ENCODE results near the gene ARHGEF1. TPM values are rescaled to one million over a fixed set of nuclear protein-coding genes. Genes with fewer than 3 reads are reported as not detected.
"Not testable (repeated sequence)": the region's sequence is repeated elsewhere in the genome, so short reads cannot be mapped to it uniquely, and the experiment has no call there.

The ARHGEF1 gene
- polyA plus RNA-seq, 1 experiment, result 19.5 TPM

- H3K27ac ChIP-seq (ENCODE audit: low read depth, low read length), result no peak overlapping the region
- CTCF ChIA-PET, result no interaction called here
- no peak for TF ChIP-seq CTCF (IDR thresholded peaks at IDR 0.05; ENCODE audit: low read depth, low read length)
- H3K27me3 ChIP-seq (ENCODE audit: control insufficient read depth, insufficient read depth, low read length), result peaks cover 49% of the 10 kb centered on the region
- no peak for DNase-seq (ENCODE audit: low read depth, low spot score)
- H3K4me3 ChIP-seq (ENCODE audit: low read depth, low read length), result no peak overlapping the region
- POLR2A ChIA-PET, result no interaction called here
- H3K9me3 ChIP-seq (ENCODE audit: control insufficient read depth, insufficient read depth, low read length), result no peaks in the 10 kb centered on the region
Measured at GRCh38 chr19:41910992-41911888, 28.3 kb downstream of the ARHGEF1 start.

GRCh38 chr19:41911889-41912731, 29.1 kb downstream of the ARHGEF1 start:
- Histone ChIP-seq H3K9me3 (ENCODE audit: control insufficient read depth, insufficient read depth, low read length) (no peaks in the 10 kb centered on the region), H3K27ac (ENCODE audit: low read depth, low read length) (no peak overlapping the region), H3K27me3 (ENCODE audit: control insufficient read depth, insufficient read depth, low read length) (peaks cover 58% of the 10 kb centered on the region), H3K4me3 (ENCODE audit: low read depth, low read length) (no peak overlapping the region)
- ChIA-PET POLR2A (no interaction called here), CTCF (no interaction called here)
- TF ChIP-seq CTCF (IDR thresholded peaks at IDR 0.05; ENCODE audit: low read depth, low read length), result no peak
- no peak for DNase-seq (ENCODE audit: low read depth, low spot score)

GRCh38 chr19:41912899-41913537, 30.0 kb downstream of the ARHGEF1 start:
- no peak for TF ChIP-seq CTCF (IDR thresholded peaks at IDR 0.05; ENCODE audit: low read depth, low read length)
- no peaks in the 10 kb centered on the region; the same call in 1 of the 2 replicates for H3K9me3 ChIP-seq (ENCODE audit: control insufficient read depth, insufficient read depth, low read length)
- peaks cover 67% of the 10 kb centered on the region for H3K27me3 ChIP-seq (ENCODE audit: control insufficient read depth, insufficient read depth, low read length)
- CTCF ChIA-PET, result no interaction called here
- no peak overlapping the region for H3K27ac ChIP-seq (ENCODE audit: low read depth, low read length)
- no peak overlapping the region for H3K4me3 ChIP-seq (ENCODE audit: low read depth, low read length)
- no peak for DNase-seq (ENCODE audit: low read depth, low spot score)
- POLR2A ChIA-PET, result no interaction called here

GRCh38 chr19:41913538-41914423, 30.8 kb downstream of the ARHGEF1 start:
- Histone ChIP-seq H3K27me3 (ENCODE audit: control insufficient read depth, insufficient read depth, low read length) (peaks cover 74% of the 10 kb centered on the region), H3K4me3 (ENCODE audit: low read depth, low read length) (no peak overlapping the region), H3K27ac (ENCODE audit: low read depth, low read length) (no peak overlapping the region), H3K9me3 (ENCODE audit: control insufficient read depth, insufficient read depth, low read length) (no peaks in the 10 kb centered on the region; the same call in 1 of the 2 replicates)
- ChIA-PET POLR2A (no interaction called here), CTCF (no interaction called here)
- no peak for DNase-seq (ENCODE audit: low read depth, low spot score)
- TF ChIP-seq CTCF (IDR thresholded peaks at IDR 0.05; ENCODE audit: low read depth, low read length), result no peak

- CTCF ChIA-PET; H3K9me3 ChIP-seq (ENCODE audit: control insufficient read depth, insufficient read depth, low read length); H3K4me3 ChIP-seq (ENCODE audit: low read depth, low read length); H3K27ac ChIP-seq (ENCODE audit: low read depth, low read length); DNase-seq (ENCODE audit: low read depth, low spot score); POLR2A ChIA-PET: not testable (repeated sequence)
- H3K27me3 ChIP-seq (ENCODE audit: control insufficient read depth, insufficient read depth, low read length), result peaks cover 74% of the 10 kb centered on the region
Measured at GRCh38 chr19:41914424-41914834, 31.4 kb downstream of the ARHGEF1 start.
